ENCODE data around the gene EFS.

- TF ChIP-seq, protein P1, sequence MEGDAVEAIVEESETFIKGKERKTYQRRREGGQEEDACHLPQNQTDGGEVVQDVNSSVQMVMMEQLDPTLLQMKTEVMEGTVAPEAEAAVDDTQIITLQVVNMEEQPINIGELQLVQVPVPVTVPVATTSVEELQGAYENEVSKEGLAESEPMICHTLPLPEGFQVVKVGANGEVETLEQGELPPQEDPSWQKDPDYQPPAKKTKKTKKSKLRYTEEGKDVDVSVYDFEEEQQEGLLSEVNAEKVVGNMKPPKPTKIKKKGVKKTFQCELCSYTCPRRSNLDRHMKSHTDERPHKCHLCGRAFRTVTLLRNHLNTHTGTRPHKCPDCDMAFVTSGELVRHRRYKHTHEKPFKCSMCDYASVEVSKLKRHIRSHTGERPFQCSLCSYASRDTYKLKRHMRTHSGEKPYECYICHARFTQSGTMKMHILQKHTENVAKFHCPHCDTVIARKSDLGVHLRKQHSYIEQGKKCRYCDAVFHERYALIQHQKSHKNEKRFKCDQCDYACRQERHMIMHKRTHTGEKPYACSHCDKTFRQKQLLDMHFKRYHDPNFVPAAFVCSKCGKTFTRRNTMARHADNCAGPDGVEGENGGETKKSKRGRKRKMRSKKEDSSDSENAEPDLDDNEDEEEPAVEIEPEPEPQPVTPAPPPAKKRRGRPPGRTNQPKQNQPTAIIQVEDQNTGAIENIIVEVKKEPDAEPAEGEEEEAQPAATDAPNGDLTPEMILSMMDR (conservative IDR thresholded peaks at IDR 0.05; ENCODE audit: low read length): peak; percentile 10; the same call in 1 of the 2 replicates
- TF ChIP-seq EZH2phosphoT487 (IDR thresholded peaks at IDR 0.05; ENCODE audit: borderline replicate concordance, low read depth, low read length): no peak
Measured at GRCh38 chr14:23380197-23380914, 15.4 kb upstream of the EFS start.

Data from OCI-LY7 (cell line).